D721Med (cell line): ENCODE data around the gene TEPSIN.

ENCODE experiments used
- DNase-seq: peaks from one replicate; pipeline ENCODE4 v3.0.0; 2011; ENCODE audit warnings: low spot score; ENCODE audit not compliant: insufficient read length
- FAIRE-seq: peaks from 2 replicates; lab custom pipeline; 2011; peaks lifted over from hg19 to GRCh38; lab: Jason Lieb, UNC
- CTCF ChIP-seq: IDR thresholded peaks from 2 replicates; pipeline ENCODE4 v1.5.1; 2012; ENCODE audit warnings: mild to moderate bottlenecking, control low read depth; ENCODE audit not compliant: insufficient read depth; ENCODE audit errors: missing control alignments

TEPSIN gene

GRCh38 chr17:81249223-81250040 is 10.6 kb upstream of the TEPSIN start:
- DNase-seq, result no peak

GRCh38 chr17:81248649-81249048 is 9.8 kb upstream of the TEPSIN start:
- no peak for FAIRE-seq
- no peak for TF ChIP-seq CTCF

More at GRCh38 chr17:81249223-81250040, 10.6 kb upstream of the TEPSIN start:
- no peak for FAIRE-seq
- no peak for TF ChIP-seq CTCF

GRCh38 chr17:81247339-81247990 is 8.6 kb upstream of the TEPSIN start:
- no peak for DNase-seq
- TF ChIP-seq CTCF, result no peak
- no peak for FAIRE-seq

More at GRCh38 chr17:81248649-81249048, 9.8 kb upstream of the TEPSIN start:
- DNase-seq, result no peak

- DNase-seq (no peak), FAIRE-seq (no peak)
- no peak for TF ChIP-seq CTCF
These were observed 8.0 kb upstream of the TEPSIN start for GRCh38 chr17:81246679-81247338.

- FAIRE-seq (no peak), DNase-seq (no peak)
- no peak for TF ChIP-seq CTCF
These were observed 7.5 kb upstream of the TEPSIN start for GRCh38 chr17:81246343-81246670.

- TF ChIP-seq CTCF, result no peak
- DNase-seq (no peak), FAIRE-seq (no peak)
These were observed 6.9 kb upstream of the TEPSIN start for GRCh38 chr17:81245665-81246342.
